T-helper 2 cell treated with Interferon-gamma antibody and Interleukin-4, amounts not matched to agents 100 ng/mL and 5 ng/mL, for 36 hours (primary cell): Measurements from ENCODE around the gene PITHD1. TPM values are rescaled to one million over a fixed set of nuclear protein-coding genes. Genes with fewer than 3 reads are reported as not detected.
"Not testable (repeated sequence)": the region's sequence is repeated elsewhere in the genome, so short reads cannot be mapped to it uniquely, and the experiment has no call there.

Source experiments
- intact Hi-C: fragments of 100-400 bp; cut with micrococcal nuclease; formaldehyde crosslinking; loops from one replicate; pipeline ENCODE4 v1.15.1; 2023
- total RNA-seq: library from RNA; stranded (reverse); gene quantifications from 2 replicates; pipeline ENCODE4 v1.2.3, GENCODE V29; 2022

The PITHD1 gene
- 59.3 and 62.5 TPM in 2 replicates for total RNA-seq

- intact Hi-C loops, result loop anchor here (1.0 to 2.0 kb wide), 3 partner anchors 13 to 181 kb away; partner anchors contain the start of genes HMGCL, LYPLA2 and PNRC2
These were observed at the start of gene PITHD1 for GRCh38 chr1:23777979-23778814. Gene PITHD1 (plus strand): TSS chr1:23778418. CDS start chr1:23778516, 98 bp downstream.

- intact Hi-C loops, result no loop called here
These were observed 45.6 kb upstream of the PITHD1 start for GRCh38 chr1:23732363-23733224.

- intact Hi-C loops, result not testable (repeated sequence)
These were observed 44.9 kb upstream of the PITHD1 start for GRCh38 chr1:23733281-23733680.

- intact Hi-C loops, result no loop called here
These were observed 41.6 kb upstream of the PITHD1 start for GRCh38 chr1:23736437-23737134.

GRCh38 chr1:23741609-23742008 lies 36.6 kb upstream of the PITHD1 start:
- intact Hi-C loops, result loop anchor here (2.0 to 10.0 kb wide), 2 partner anchors 51 to 1287 kb away; partner anchors contain the start of genes RPL11 and ZBTB40

GRCh38 chr1:23742670-23743286 lies 35.4 kb upstream of the PITHD1 start:
- intact Hi-C loops, result loop anchor here (2.0 to 10.0 kb wide), 2 partner anchors 52 to 1288 kb away; partner anchors contain the start of genes RPL11 and ZBTB40

- intact Hi-C loops, result loop anchor here (2.0 to 10.0 kb wide), 2 partner anchors 53 to 1289 kb away; partner anchors contain the start of genes RPL11 and ZBTB40
These were observed 34.7 kb upstream of the PITHD1 start, which contains the start of gene ELOA for GRCh38 chr1:23743287-23744152. Gene ELOA (plus strand): TSS chr1:23743471. CDS start chr1:23743504, 33 bp downstream.

- intact Hi-C loops, result loop anchor here (10.0 kb wide), 1 partner anchor 1291 kb away; the partner anchor contains the start of gene ZBTB40
These were observed 32.7 kb upstream of the PITHD1 start for GRCh38 chr1:23745515-23745914.

- intact Hi-C loops, result loop anchor here (10.0 kb wide), 1 partner anchor 1293 kb away; the partner anchor contains the start of gene ZBTB40
These were observed 30.2 kb upstream of the PITHD1 start for GRCh38 chr1:23748016-23748415.

GRCh38 chr1:23751050-23751814 lies 27.0 kb upstream of the PITHD1 start:
- intact Hi-C loops, result no loop called here

GRCh38 chr1:23751815-23752200 lies 26.4 kb upstream of the PITHD1 start:
- intact Hi-C loops, result no loop called here

GRCh38 chr1:23752909-23753308 lies 25.3 kb upstream of the PITHD1 start:
- intact Hi-C loops, result no loop called here

- intact Hi-C loops, result no loop called here
These were observed 21.5 kb upstream of the PITHD1 start for GRCh38 chr1:23756676-23757075.

- intact Hi-C loops, result no loop called here
These were observed 20.4 kb upstream of the PITHD1 start for GRCh38 chr1:23757812-23758211.

GRCh38 chr1:23759277-23759676 lies 18.9 kb upstream of the PITHD1 start:
- intact Hi-C loops, result no loop called here

- intact Hi-C loops, result no loop called here
These were observed 15.1 kb upstream of the PITHD1 start for GRCh38 chr1:23763041-23763577.

GRCh38 chr1:23768733-23769132 lies 9.5 kb upstream of the PITHD1 start:
- intact Hi-C loops, result no loop called here
